Common myeloid progenitor, CD34-positive (primary cell): ENCODE measurements around the gene IRX6.

Experiments used
- CTCF ChIA-PET: fragments of 350-600 bp; sonication (Branson Sonifier 250); formaldehyde crosslinking; loops from one replicate; lab custom pipeline; 2021; ENCODE audit warnings: antibody characterized with exemption; lab: Charles Lee
- POLR2A ChIA-PET: fragments of 350-600 bp; sonication (Branson Sonifier 250); formaldehyde crosslinking; loops from one replicate; lab custom pipeline; 2021; ENCODE audit warnings: antibody characterized with exemption; lab: Charles Lee
- DNase-seq, 3 donors: peaks; one replicate each; pipeline versions ENCODE4 v3.0.0 to v3.0.0-alpha.2; 2013
- H3K27ac ChIP-seq, 2 experiments: 1 replicate in 1 of 2; 2 replicates in 1 of 2; pipeline ENCODE4 v1.7.0; 2013; ENCODE audit warnings: inconsistent platforms in 2 of 2, low read length in 2 of 2, mild to moderate bottlenecking in 2 of 2, low read depth in 1 of 2, moderate library complexity in 1 of 2; ENCODE audit not compliant: severe bottlenecking in 2 of 2, insufficient read depth in 1 of 2, poor library complexity in 1 of 2
- H3K27me3 ChIP-seq, 5 experiments: replicated peaks in 2 of 5; 1 replicate in 3 of 5; 2 replicates in 2 of 5; pipeline versions ENCODE4 v1.6.1 to v1.7.0; 2013; ENCODE audit warnings: low read length in 4 of 5, mild to moderate bottlenecking in 2 of 5, moderate library complexity in 2 of 5, inconsistent platforms in 1 of 5; ENCODE audit not compliant: insufficient read depth in 5 of 5, control insufficient read depth in 4 of 5
- H3K36me3 ChIP-seq, 4 experiments: 1 replicate in 2 of 4; 2 replicates in 2 of 4; pipeline versions ENCODE4 v1.6.1 to v1.7.0; 2013; ENCODE audit warnings: low read length in 3 of 4, control low read depth in 1 of 4, mild to moderate bottlenecking in 1 of 4; ENCODE audit not compliant: control insufficient read depth in 4 of 4, insufficient read depth in 4 of 4
- H3K4me1 ChIP-seq, 4 experiments: 1 replicate in 3 of 4; 2 replicates in 1 of 4; pipeline versions ENCODE4 v1.6.1 to v1.7.1; 2013; ENCODE audit warnings: low read length in 3 of 4, mild to moderate bottlenecking in 3 of 4, control low read depth in 1 of 4, inconsistent platforms in 1 of 4, moderate library complexity in 1 of 4; ENCODE audit not compliant: control insufficient read depth in 4 of 4, insufficient read depth in 4 of 4; ENCODE audit errors: control extremely low read depth in 1 of 4
- H3K4me3 ChIP-seq, 7 experiments: 1 replicate in 4 of 7; 2 replicates in 3 of 7; pipeline versions ENCODE4 v1.5.1 to v1.7.0; 2013; ENCODE audit warnings: mild to moderate bottlenecking in 7 of 7, low read length in 6 of 7, moderate library complexity in 6 of 7, inconsistent platforms in 2 of 7, low read depth in 2 of 7, control low read depth in 1 of 7; ENCODE audit not compliant: insufficient read depth in 4 of 7, control insufficient read depth in 1 of 7; ENCODE audit errors: extremely low read depth in 1 of 7
- H3K9me3 ChIP-seq, 5 experiments: 1 replicate in 4 of 5; 2 replicates in 1 of 5; pipeline versions ENCODE4 v1.6.1 to v1.7.1; 2013; ENCODE audit warnings: low read length in 4 of 5, mild to moderate bottlenecking in 2 of 5, inconsistent platforms in 1 of 5, low read depth in 1 of 5, moderate library complexity in 1 of 5; ENCODE audit not compliant: control insufficient read depth in 4 of 5, insufficient read depth in 2 of 5; ENCODE audit errors: control extremely low read depth in 1 of 5
- WGBS: methylation state at CpG from one replicate; pipeline ENCODE4 v1.1.5; 2013; ENCODE audit not compliant: insufficient coverage; 5-methylcytosine and 5-hydroxymethylcytosine counted together

The IRX6 gene

DNA sequence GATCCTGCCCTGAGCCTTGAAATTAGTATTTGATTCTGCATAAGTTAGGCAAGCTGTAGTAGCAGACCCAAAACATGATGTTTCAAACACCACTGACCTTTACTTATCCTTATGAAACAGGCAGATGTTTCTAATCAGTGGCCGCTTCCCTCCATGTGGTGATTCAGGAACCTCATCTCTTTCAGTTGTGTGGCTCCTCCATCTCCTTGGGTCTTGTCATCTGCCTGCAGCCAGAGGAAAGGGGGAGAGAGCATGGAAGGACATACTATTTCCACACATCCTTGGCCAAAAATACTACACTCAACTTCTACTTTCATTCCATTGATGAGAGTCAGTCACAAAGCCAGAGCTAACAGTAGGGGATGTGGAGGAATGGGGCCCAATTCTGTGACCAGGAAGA is 41.6 kb upstream of the IRX6 start:
- no peak overlapping the region for H3K27ac ChIP-seq
- H3K4me1 ChIP-seq = no peaks in the 10 kb centered on the region
- no peaks in the 10 kb centered on the region for H3K36me3 ChIP-seq
- H3K4me3 ChIP-seq = no peak overlapping the region
- CTCF ChIA-PET = no interaction called here
- WGBS = no CpG with 5 or more reads among the region's 1 CpG
- H3K9me3 ChIP-seq = peaks cover 0 to under 1% (median 0%) of the 10 kb centered on the region in 5 experiments
- peaks cover 1 to 20% (median 2%) of the 10 kb centered on the region in 5 experiments for H3K27me3 ChIP-seq
- POLR2A ChIA-PET = no interaction called here
- no peak for DNase-seq

DNA sequence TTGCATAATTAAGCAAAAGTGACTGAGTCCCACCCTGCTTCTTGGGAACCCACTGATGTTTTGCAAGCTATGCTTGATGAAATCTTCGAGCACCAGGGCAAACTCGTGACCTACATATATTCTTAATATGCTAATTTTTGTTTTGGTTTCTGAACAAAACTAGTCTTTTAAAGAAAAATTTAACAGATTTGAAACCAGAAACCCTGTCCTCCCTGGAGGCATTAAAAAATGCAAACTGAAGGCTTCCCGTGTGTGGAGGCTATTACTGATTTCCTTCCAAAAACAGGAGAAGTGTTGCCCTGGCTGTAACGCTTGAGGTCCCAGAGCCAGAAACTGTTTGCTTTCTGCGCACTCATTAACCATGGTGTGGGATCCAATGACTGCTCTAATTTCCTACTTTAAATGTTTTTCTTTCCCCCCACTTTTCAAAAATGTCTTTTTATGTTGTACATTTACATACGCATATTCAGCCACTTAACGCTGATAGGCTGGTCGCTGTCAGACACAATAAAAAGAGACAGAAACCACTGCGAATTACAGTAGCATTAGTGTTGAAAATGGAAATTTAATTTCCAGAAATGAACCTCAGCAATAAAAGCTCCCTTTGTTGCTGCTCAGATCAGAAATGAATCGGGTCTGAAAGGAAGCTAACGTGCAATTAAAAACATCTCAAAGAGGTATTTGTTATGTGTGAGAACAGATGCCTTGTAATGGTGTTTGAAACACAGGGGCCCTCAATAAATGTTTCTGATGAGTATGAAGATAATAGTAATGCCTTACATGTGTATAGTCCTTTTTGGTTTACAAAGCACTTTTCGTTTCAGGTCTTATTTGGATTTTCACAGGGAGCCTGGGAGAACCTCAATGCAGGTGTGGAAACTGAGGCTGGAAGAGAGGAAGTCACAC is 39.9 kb upstream of the IRX6 start:
- peaks cover 1 to 20% (median 2%) of the 10 kb centered on the region in 5 experiments for H3K27me3 ChIP-seq
- H3K4me1 ChIP-seq = no peaks in the 10 kb centered on the region
- H3K4me3 ChIP-seq = no peak overlapping the region
- H3K9me3 ChIP-seq = peaks cover 0 to 8% (median 3%) of the 10 kb centered on the region in 5 experiments
- POLR2A ChIA-PET = no interaction called here
- WGBS = 68% methylated on average over 9 of the region's 12 CpGs
- DNase-seq = no peak
- H3K27ac ChIP-seq = no peak overlapping the region
- CTCF ChIA-PET = interaction anchor here (1.2 kb wide), 1 partner anchor 21 kb away, joined by 3 read pairs; no protein-coding TSS in a partner anchor
- H3K36me3 ChIP-seq = no peaks in the 10 kb centered on the region

DNA sequence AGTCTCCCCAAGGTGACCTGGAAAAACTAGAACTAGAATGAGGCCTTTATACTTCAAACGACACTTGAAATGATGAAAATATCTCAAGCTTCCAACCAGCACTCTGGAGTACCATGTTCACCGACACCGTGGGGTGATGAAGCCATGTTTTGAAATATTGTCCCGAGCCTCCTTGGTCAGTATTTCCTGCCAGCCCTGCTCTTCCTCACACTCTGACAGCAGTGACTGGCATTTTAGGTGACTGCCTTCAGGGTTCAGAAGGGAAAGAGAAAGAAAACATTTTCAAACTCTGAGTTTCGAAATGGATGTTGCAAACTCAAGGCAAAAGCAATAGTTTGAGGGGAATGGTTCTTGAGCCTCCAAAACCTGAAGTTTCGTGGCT is 39.3 kb upstream of the IRX6 start:
- no peak for DNase-seq
- H3K36me3 ChIP-seq = no peaks in the 10 kb centered on the region
- POLR2A ChIA-PET = no interaction called here
- CTCF ChIA-PET = interaction anchor here (1.2 kb wide), 1 partner anchor 20 kb away, joined by 3 read pairs; no protein-coding TSS in a partner anchor
- H3K9me3 ChIP-seq = peaks cover 0 to 8% (median 3%) of the 10 kb centered on the region in 5 experiments
- H3K4me3 ChIP-seq = no peak overlapping the region
- WGBS = 94% methylated on average over 6 of the region's 6 CpGs
- no peak overlapping the region for H3K27ac ChIP-seq
- peaks cover under 1 to 20% (median 2%) of the 10 kb centered on the region in 5 experiments for H3K27me3 ChIP-seq
- H3K4me1 ChIP-seq = no peaks in the 10 kb centered on the region

DNA sequence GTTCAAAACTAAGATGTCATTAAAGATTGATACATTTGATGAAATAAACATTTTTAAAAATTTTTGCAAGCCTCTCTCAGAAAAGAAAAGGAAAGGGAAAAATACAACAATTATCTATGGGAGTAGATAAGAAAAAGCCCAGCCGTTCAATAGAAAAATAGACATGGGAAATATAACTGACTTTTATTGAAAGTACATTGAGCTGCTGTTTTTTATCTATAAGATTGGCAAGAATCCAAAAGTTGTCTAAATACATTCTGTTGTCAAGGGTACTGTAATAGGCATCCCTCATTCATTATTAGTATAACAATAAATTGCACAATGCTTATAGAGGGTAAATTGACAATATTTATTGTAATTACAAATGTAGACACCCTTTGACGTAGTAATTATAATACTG is 38.4 kb upstream of the IRX6 start:
- H3K36me3 ChIP-seq = no peaks in the 10 kb centered on the region
- no CpG with 5 or more reads among the region's 2 CpGs for WGBS
- ChIA-PET POLR2A (no interaction called here), CTCF (no interaction called here)
- H3K4me3 ChIP-seq = no peak overlapping the region
- H3K27me3 ChIP-seq = peaks cover 0 to 18% (median 2%) of the 10 kb centered on the region in 5 experiments
- peaks cover 0 to 8% (median 3%) of the 10 kb centered on the region in 5 experiments for H3K9me3 ChIP-seq
- no peak for DNase-seq
- H3K4me1 ChIP-seq = no peaks in the 10 kb centered on the region
- no peak overlapping the region for H3K27ac ChIP-seq

DNA sequence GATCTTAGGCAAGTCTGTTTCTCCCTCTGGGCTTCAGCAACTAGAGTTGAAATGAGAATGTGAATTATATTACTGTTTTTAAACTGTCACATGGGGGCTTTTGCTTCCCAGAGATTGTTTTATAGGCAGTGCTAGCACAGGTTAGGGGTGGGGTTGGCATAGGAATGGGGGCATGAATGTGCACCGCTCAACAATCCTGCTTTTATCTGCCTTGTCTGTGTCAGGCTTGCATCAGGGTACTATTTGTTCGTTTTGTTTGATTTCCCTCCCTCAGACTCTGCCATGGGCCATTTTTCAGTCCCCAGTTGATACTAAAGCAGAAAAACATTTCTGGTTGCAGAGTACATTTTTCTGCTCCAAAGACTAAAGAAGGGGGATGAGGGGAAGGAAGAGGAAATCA is 34.6 kb upstream of the IRX6 start:
- CTCF ChIA-PET = no interaction called here
- H3K4me1 ChIP-seq = no peaks in the 10 kb centered on the region
- DNase-seq = no peak
- 100% methylated on average over 2 of the region's 2 CpGs for WGBS
- no peak overlapping the region for H3K27ac ChIP-seq
- peaks cover 0 to 8% (median 3%) of the 10 kb centered on the region in 5 experiments for H3K9me3 ChIP-seq
- peaks cover 0 to 4% (median 0%) of the 10 kb centered on the region in 5 experiments for H3K27me3 ChIP-seq
- POLR2A ChIA-PET = no interaction called here
- no peak overlapping the region for H3K4me3 ChIP-seq
- no peaks in the 10 kb centered on the region for H3K36me3 ChIP-seq

DNA sequence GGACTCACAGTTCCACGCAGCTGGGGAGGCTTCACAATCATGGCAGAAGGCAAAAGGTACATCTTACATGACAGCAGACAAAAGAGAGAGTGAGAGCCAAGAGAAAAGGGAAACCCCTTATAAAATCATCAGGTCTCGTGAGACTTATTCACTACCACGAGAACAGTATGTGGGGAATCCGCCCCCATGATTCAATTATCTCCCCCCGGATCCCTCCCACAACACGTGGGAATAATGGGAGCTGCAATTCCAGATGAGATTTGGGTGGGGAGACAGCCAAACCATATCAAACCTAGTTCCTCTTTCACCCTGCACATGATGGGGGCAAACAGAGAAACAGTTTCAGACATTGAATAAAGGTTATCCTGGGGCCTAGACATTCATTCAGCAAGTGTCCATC is 32.2 kb upstream of the IRX6 start:
- WGBS = 82% methylated on average over 3 of the region's 6 CpGs
- Histone ChIP-seq H3K4me1 (no peaks in the 10 kb centered on the region), H3K36me3 (no peaks in the 10 kb centered on the region), H3K9me3 (peaks cover 0 to 8% (median 3%) of the 10 kb centered on the region in 5 experiments), H3K27ac (no peak overlapping the region), H3K4me3 (no peak overlapping the region), H3K27me3 (no peaks in the 10 kb centered on the region)
- ChIA-PET POLR2A (no interaction called here), CTCF (interaction anchor here (1.2 kb wide), 1 partner anchor 11 kb away, joined by 3 read pairs; no protein-coding TSS in a partner anchor)
- no peak for DNase-seq

DNA sequence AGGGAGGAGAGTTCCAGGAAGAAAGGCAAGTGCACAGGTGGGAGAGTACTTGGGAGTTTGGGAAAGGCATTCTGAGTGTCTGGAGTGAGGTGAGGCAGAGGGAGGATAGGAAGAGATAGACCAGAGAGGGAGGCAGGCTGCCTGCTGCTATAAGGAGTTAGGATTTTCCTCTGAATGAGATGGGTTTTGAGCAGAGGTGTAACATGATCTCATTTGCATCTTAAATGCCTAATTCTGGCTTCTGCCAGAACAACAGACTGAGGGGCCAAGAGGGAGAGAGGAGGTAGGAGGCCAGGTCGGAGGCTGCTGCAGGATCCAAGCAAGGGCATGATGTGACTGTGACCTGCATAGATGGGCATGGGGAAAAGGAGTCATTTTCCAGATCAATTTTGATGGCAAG is 31.5 kb upstream of the IRX6 start:
- DNase-seq = no peak
- Histone ChIP-seq H3K4me1 (no peaks in the 10 kb centered on the region), H3K27me3 (no peaks in the 10 kb centered on the region), H3K9me3 (peaks cover 0 to 11% (median 3%) of the 10 kb centered on the region in 5 experiments), H3K4me3 (no peak overlapping the region), H3K36me3 (no peaks in the 10 kb centered on the region), H3K27ac (no peak overlapping the region)
- CTCF ChIA-PET = no interaction called here
- WGBS = 100% methylated on average over 1 of the region's 1 CpG
- POLR2A ChIA-PET = no interaction called here
